K562 (cell line): ENCODE data around the gene CARF. TPM values are rescaled to one million over a fixed set of nuclear protein-coding genes. Genes with fewer than 3 reads are reported as not detected.

Experiments
- AFF4 ChIP-seq: sonication (generic); formaldehyde crosslinking; IDR thresholded peaks from 2 replicates; pipeline ENCODE4 v1.8.0; 2023; ENCODE audit warnings: mild to moderate bottlenecking, missing genetic modification reagents
- ESRRA ChIP-seq: fragments of 450-650 bp; IDR thresholded peaks from 2 replicates; pipeline ENCODE4 v1.6.1; 2014; ENCODE audit warnings: low read depth, mild to moderate bottlenecking, moderate library complexity, borderline replicate concordance
- FOXJ2 ChIP-seq: fragments of 200-800 bp; sonication (Bioruptor generic); IDR thresholded peaks from 2 replicates; pipeline ENCODE4 v1.6.1; 2016; ENCODE audit warnings: missing genetic modification characterization, missing compliant biosample characterization
- GABPA ChIP-seq: fragments of 200-800 bp; sonication (Bioruptor generic); conservative IDR thresholded peaks from 2 replicates; pipeline ENCODE4 v1.6.1; 2016; ENCODE audit warnings: low read depth, missing genetic modification characterization, missing compliant biosample characterization
- GABPB1 ChIP-seq: sonication (generic); formaldehyde crosslinking; IDR thresholded peaks from 2 replicates; pipeline ENCODE4 v1.8.0; 2022; ENCODE audit warnings: mild to moderate bottlenecking, missing genetic modification reagents
- HDAC2 ChIP-seq: fragments of 450-650 bp; IDR thresholded peaks from 2 replicates; pipeline ENCODE4 v1.6.1; 2016; ENCODE audit warnings: mild to moderate bottlenecking
- KAT7 ChIP-seq: sonication (generic); formaldehyde crosslinking; IDR thresholded peaks from 2 replicates; pipeline ENCODE4 v1.8.0; 2022; ENCODE audit warnings: missing genetic modification reagents, mild to moderate bottlenecking, borderline replicate concordance
- KAT8 ChIP-seq: fragments of 450-650 bp; IDR thresholded peaks from 2 replicates; pipeline ENCODE4 v1.6.1; 2016; ENCODE audit warnings: low read depth, mild to moderate bottlenecking
- MAZ ChIP-seq, 2 experiments: fragments of 450-650 bp in 1 of 2; sonication (generic) in 1 of 2; formaldehyde crosslinking; IDR thresholded peaks in 1 of 2; conservative IDR thresholded peaks in 1 of 2; 2 replicates each; pipeline versions ENCODE4 v1.4.0 to v1.5.0; 2020; ENCODE audit warnings: mild to moderate bottlenecking in 1 of 2, missing genetic modification reagents in 1 of 2
- MYBL2 ChIP-seq, 2 experiments: fragments of 450-650 bp in 1 of 2; sonication (generic) in 1 of 2; formaldehyde crosslinking in 1 of 2; IDR thresholded peaks; 2 replicates each; pipeline versions ENCODE4 v1.6.1 to v1.8.1; 2017 to 2022; ENCODE audit warnings: borderline replicate concordance in 1 of 2, inconsistent platforms in 1 of 2, low read depth in 1 of 2, mild to moderate bottlenecking in 1 of 2, missing genetic modification reagents in 1 of 2, moderate library complexity in 1 of 2
- MYC ChIP-seq, 2 experiments: fragments of 250-450 bp in 1 of 2; sonication (Bioruptor Pico) in 1 of 2; IDR thresholded peaks; 2 replicates each; pipeline versions ENCODE4 v1.5.1 to v1.6.1; 2012 to 2021; ENCODE audit warnings: low read depth in 2 of 2, borderline replicate concordance in 1 of 2, improper control_type of control experiment in 1 of 2, low read length in 1 of 2, mild to moderate bottlenecking in 1 of 2, moderate library complexity in 1 of 2
- PTTG1 ChIP-seq: fragments of 450-650 bp; IDR thresholded peaks from 2 replicates; pipeline ENCODE4 v1.6.1; 2016; ENCODE audit warnings: low read depth, mild to moderate bottlenecking, missing genetic modification characterization, missing compliant biosample characterization
- RB1 ChIP-seq: fragments of 450-650 bp; IDR thresholded peaks from 2 replicates; pipeline ENCODE4 v1.6.1; 2017; ENCODE audit warnings: low read depth, mild to moderate bottlenecking
- SAP30 ChIP-seq: fragments of 200-600 bp; sonication (generic); IDR thresholded peaks from 2 replicates; pipeline ENCODE4 v1.6.1; 2012; ENCODE audit warnings: borderline replicate concordance, low read depth, mild to moderate bottlenecking, moderate library complexity, low read length, control low read depth, inconsistent platforms; ENCODE audit not compliant: insufficient read depth, poor library complexity, severe bottlenecking
- SRSF1 ChIP-seq: fragments of 200-400 bp; formaldehyde crosslinking; IDR thresholded peaks from 2 replicates; pipeline ENCODE4 v1.6.1; 2017; ENCODE audit warnings: mild to moderate bottlenecking, low read depth, low read length, moderate library complexity
- UBTF ChIP-seq, 2 experiments: IDR thresholded peaks; 2 replicates each; pipeline ENCODE4 v1.6.1; 2012; ENCODE audit warnings: improper control_type of control experiment in 2 of 2, low read depth in 2 of 2, low read length in 2 of 2, borderline replicate concordance in 1 of 2
- ZFX ChIP-seq: sonication (generic); formaldehyde crosslinking; IDR thresholded peaks from 2 replicates; pipeline ENCODE4 v1.8.0; 2022; ENCODE audit warnings: mild to moderate bottlenecking, missing genetic modification reagents, moderate library complexity
- ZNF197 ChIP-seq: fragments of 200-800 bp; sonication (Bioruptor generic); IDR thresholded peaks from 2 replicates; pipeline ENCODE4 v1.6.1; 2016; ENCODE audit warnings: low read depth, missing genetic modification characterization, missing compliant biosample characterization
- ZNF707 ChIP-seq: fragments of 250-450 bp; sonication (Bioruptor Pico); conservative IDR thresholded peaks from 2 replicates; pipeline ENCODE4 v1.8.0; 2022; ENCODE audit warnings: inconsistent platforms, mild to moderate bottlenecking, moderate library complexity
- polyA plus RNA-seq, 8 experiments: library from polyadenylated mRNA; depleted of rRNA in 4 of 8; stranded (reverse) in 5 of 8; unstranded in 3 of 8; fragments of >200 nt; fragmentation: Nextera tagmentation in 2 of 8; fragmentation: Illumina TruSeq in 1 of 8; extraction: Ambion mirVana in 2 of 8; extraction: Trizol in 1 of 8; gene quantifications; 2 replicates each; pipeline versions ENCODE4 v1.2.1 to v1.2.3, GENCODE V29; 2011 to 2014; ENCODE audit warnings: inconsistent platforms in 1 of 8, missing spikeins in 1 of 8
- total RNA-seq, 7 experiments: library from RNA; depleted of rRNA in 6 of 7; stranded (reverse); fragments of >200 nt in 6 of 7; fragmentation: Illumina TruSeq in 2 of 7; extraction: Trizol in 2 of 7; gene quantifications; 2 replicates each; pipeline versions ENCODE4 v1.2.1 to v1.2.3, GENCODE V29; 2011 to 2021; ENCODE audit warnings: low replicate concordance in 1 of 7

Gene CARF
- total and polyA plus RNA-seq, 9 of the 15 experiments (the other 6 are each of a cell fraction or from before 2014, with no cell fraction given), result 0.31 to 4.2 (median 1.2) TPM

- TF ChIP-seq AFF4 (CRISPR knock-in tag), result peak; percentile 78; the same call in 1 of the 2 replicates
- peak; percentile 50 to 57; a peak in 3 of 4 replicates for TF ChIP-seq MAZ (CRISPR knock-in tag; conservative IDR thresholded peaks at IDR 0.05 in 1 of 2, IDR thresholded peaks at IDR 0.05 in 1 of 2)
- 0 out of 2 replicates have a peak, but pooled peaks have one; percentile 14 for TF ChIP-seq RB1
- peak; percentile 36 for TF ChIP-seq SAP30
- peak; percentile 92 for TF ChIP-seq ZFX (CRISPR knock-in tag)
- TF ChIP-seq KAT8, result no peak
- TF ChIP-seq FOXJ2 (tag), result no peak
- 0 out of 2 replicates have a peak, but pooled peaks have one; percentile 48 for TF ChIP-seq ZNF197
- TF ChIP-seq GABPB1 (CRISPR knock-in tag), result peak; percentile 70
- peak; percentile 60 for TF ChIP-seq MYC (IDR thresholded peaks at IDR 0.05; ENCODE audit: low read depth, low read length)
- no peak for TF ChIP-seq MYC (CRISPR knock-in tag; IDR thresholded peaks at IDR 0.05; ENCODE audit: borderline replicate concordance, low read depth)
- no peak for TF ChIP-seq SRSF1
- TF ChIP-seq MYBL2 (IDR thresholded peaks at IDR 0.05; ENCODE audit: low read depth), result peak; percentile 52; the same call in 1 of the 2 replicates
- TF ChIP-seq MYBL2 (CRISPR knock-in tag; IDR thresholded peaks at IDR 0.05; ENCODE audit: borderline replicate concordance), result no peak
- TF ChIP-seq UBTF (IDR thresholded peaks at IDR 0.05; ENCODE audit: borderline replicate concordance in 1 of 2, low read depth in 2 of 2, low read length in 2 of 2), result peak; percentile 64 to 85; a peak in 2 of 4 replicates
- TF ChIP-seq ESRRA, result no peak
- no peak for TF ChIP-seq ZNF707
- TF ChIP-seq GABPA (tag), result peak; percentile 23; the same call in 1 of the 2 replicates
- TF ChIP-seq PTTG1 (tag), result no peak
- no peak for TF ChIP-seq HDAC2
- TF ChIP-seq KAT7 (CRISPR knock-in tag), result 0 out of 2 replicates have a peak, but pooled peaks have one; percentile 38
Observed at GRCh38 chr2:202871300-202872141, 40.6 kb upstream of the CARF start, which contains the start of gene ICA1L (continued).
